8988T (cell line): ENCODE measurements around the gene KCNJ12.
"Not testable (repeated sequence)": the region's sequence is repeated elsewhere in the genome, so short reads cannot be mapped to it uniquely, and the experiment has no call there.

Experiments
- DNase-seq: peaks from one replicate; pipeline ENCODE4 v3.0.0; 2011

KCNJ12 gene

DNA sequence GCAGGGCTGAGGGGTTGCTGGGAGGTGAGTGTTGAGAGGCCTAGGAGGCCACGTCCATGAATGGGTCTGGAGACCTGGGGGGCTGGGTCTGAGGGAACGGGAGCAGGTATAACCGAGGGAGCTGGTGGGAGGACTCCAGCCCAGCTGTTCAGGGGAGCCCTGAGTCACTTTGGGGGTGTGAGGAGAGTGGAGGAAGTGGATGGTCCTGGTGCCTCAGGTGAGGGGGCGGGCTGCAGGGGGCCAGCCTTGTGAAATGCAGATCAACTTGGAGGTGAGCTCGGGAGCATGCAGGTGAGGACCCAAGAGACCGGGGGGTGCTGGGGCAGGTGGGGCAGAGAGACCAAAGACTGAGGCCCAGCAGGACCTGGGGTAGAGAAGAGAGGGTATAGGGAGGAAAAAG, 79.6 kb downstream of the KCNJ12 start:
- no peak for DNase-seq

DNA sequence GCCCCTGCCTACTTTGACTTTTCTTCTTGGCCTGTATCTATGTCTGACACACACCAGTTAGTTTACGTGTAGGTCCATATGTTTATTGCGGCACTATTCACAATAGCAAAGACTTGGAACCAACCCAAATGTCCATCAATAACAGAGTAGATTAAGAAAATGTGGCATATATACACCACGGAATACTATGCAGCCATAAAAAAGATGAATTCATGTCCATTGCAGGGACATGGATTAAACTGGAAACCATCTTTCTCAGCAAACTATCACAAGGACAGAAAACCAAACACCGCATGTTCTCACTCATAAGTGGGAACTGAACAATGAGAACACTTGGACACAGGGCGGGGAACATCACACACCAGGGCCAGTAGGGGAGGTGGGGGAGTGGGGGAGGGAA, 80.3 kb downstream of the KCNJ12 start:
- not testable (repeated sequence) for DNase-seq

- DNase-seq, result peak; percentile 89
These were observed 81.2 kb downstream of the KCNJ12 start for GRCh38 chr17:21457051-21458026.

GRCh38 chr17:21458054-21458453, 81.9 kb downstream of the KCNJ12 start:
- no peak for DNase-seq

GRCh38 chr17:21459536-21459935, 83.4 kb downstream of the KCNJ12 start:
- no peak for DNase-seq

- no peak for DNase-seq
These were observed 84.2 kb downstream of the KCNJ12 start for GRCh38 chr17:21460358-21460757.

- no peak for DNase-seq
These were observed 86.1 kb downstream of the KCNJ12 start for GRCh38 chr17:21462237-21462636.

DNA sequence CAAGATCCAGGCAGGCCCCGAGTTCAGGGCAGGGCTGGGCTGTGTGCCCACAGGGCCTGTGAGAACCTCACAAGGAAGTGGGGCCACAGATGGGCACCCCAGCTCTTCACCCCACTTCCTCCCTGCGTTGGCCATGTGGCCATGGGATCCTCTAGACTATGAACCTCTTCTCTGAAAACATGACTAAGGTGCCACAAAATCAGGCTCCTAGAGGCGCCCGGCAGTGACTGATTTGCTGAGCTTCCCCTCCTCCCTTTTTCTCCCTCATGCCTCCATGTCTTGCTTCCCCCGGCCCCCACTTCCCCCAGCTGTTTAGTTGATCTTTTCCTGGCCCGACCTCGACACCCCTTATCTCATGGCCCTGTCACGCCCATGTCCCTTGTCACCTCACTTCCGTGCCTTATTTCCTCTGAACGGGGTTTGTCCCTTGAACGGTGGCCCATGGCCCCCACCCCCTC, 87.1 kb downstream of the KCNJ12 start:
- no peak for DNase-seq

DNA sequence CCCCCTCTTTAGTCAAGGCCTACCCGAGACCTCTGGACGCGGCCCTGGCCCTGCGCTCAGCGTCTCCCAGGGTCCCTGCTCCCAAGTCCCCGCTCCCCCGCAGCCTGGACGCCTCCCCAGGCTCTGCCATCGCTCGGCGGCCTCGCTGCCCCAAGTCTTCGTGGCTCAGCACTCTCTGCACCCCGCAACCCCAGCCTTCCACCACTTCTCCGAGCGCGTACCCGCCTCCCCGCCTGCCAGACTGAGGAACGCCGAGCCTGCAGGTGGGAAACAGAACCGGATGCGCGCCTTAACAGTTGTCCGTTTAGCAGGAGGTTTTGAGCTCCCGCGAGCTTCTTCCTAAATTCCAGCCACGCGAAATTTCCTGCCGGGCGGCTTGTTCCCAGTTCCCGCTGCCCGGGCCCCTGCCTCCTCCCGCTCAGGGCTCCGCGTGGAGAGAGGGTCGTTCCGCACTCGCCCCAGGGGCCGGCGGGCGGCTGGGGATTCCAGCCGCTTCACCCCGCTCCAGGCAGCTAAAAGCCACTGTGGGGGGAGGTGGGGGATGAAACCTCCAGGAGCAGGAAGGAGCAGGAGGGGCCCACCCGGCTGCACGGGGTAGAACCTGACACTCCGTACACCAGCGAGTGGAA, 87.7 kb downstream of the KCNJ12 start:
- no peak for DNase-seq

GRCh38 chr17:21464611-21465021, 88.5 kb downstream of the KCNJ12 start:
- no peak for DNase-seq

DNA sequence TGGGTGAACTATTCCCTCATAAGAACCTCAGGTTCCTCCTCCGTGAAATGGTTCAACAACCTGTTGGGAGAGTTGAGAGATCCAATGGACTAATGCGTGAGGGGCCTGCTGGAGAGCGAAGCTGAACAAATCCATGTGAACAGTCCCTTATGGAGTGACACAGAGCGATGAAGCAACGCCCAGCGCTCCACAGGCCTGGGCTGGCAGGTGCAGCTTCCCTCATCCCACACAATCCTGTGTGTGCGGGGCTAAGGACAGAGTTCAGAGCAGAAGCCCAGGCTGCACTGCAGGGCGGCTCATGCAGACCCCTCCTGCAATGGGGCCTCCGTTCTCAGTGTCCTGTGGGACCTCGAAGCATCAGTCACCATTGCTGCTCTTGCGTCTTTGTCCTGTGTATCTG, 90.4 kb downstream of the KCNJ12 start:
- DNase-seq, result no peak

- no peak for DNase-seq
These were observed 91.0 kb downstream of the KCNJ12 start for GRCh38 chr17:21467196-21467595.

- DNase-seq, result no peak
These were observed 91.8 kb downstream of the KCNJ12 start for GRCh38 chr17:21467739-21468490.
